Natural killer cell (primary cell): ENCODE results near the gene GNB1L. TPM values are rescaled to one million over a fixed set of nuclear protein-coding genes. Genes with fewer than 3 reads are reported as not detected.

Experiments used
- ATAC-seq, 3 donors: fragments of 150-1000 bp in 2 of 3; fragments of 200-7000 bp in 1 of 3; cut with Tn5 transposase; 1 replicate in 1 of 3; 2 replicates in 2 of 3; pipeline ENCODE4 v1.10.0; 2021; ENCODE audit warnings: mild to moderate bottlenecking in 2 of 3, moderate library complexity in 2 of 3
- DNase-seq, 2 donors: peaks; one replicate each; pipeline versions ENCODE4 v3.0.0 to v3.0.0-alpha.2; 2013 to 2021; ENCODE audit warnings: mixed read lengths in 1 of 2
- H3K27ac ChIP-seq: one replicate; pipeline ENCODE4 v1.5.1; 2013; ENCODE audit warnings: mild to moderate bottlenecking, low read length
- H3K27me3 ChIP-seq: one replicate; pipeline ENCODE4 v1.6.1; 2013; ENCODE audit warnings: low read length; ENCODE audit not compliant: control insufficient read depth, insufficient read depth
- H3K36me3 ChIP-seq: one replicate; pipeline ENCODE4 v1.6.1; 2013; ENCODE audit warnings: low read length; ENCODE audit not compliant: control insufficient read depth, insufficient read depth
- H3K4me1 ChIP-seq: one replicate; pipeline ENCODE4 v1.6.1; 2013; ENCODE audit warnings: low read length; ENCODE audit not compliant: control insufficient read depth, insufficient read depth
- H3K4me3 ChIP-seq: one replicate; pipeline ENCODE4 v1.5.1; 2013; ENCODE audit warnings: low read length
- H3K9me3 ChIP-seq: one replicate; pipeline ENCODE4 v1.6.1; 2013; ENCODE audit warnings: low read length; ENCODE audit not compliant: control insufficient read depth, insufficient read depth
- H3K27ac Mint-ChIP-seq, 2 donors: one replicate each; pipeline ENCODE4 v1.8.0; 2022; ENCODE audit warnings: mild to moderate bottlenecking in 2 of 2, mixed read lengths in 2 of 2, moderate library complexity in 1 of 2
- H3K27me3 Mint-ChIP-seq, 2 donors: one replicate each; pipeline ENCODE4 v1.8.0; 2022; ENCODE audit warnings: low read depth in 2 of 2, mixed read lengths in 2 of 2
- H3K36me3 Mint-ChIP-seq: one replicate; pipeline ENCODE4 v1.8.0; 2022; ENCODE audit warnings: mixed read lengths
- H3K4me1 Mint-ChIP-seq, 2 donors: one replicate each; pipeline ENCODE4 v1.8.0; 2022; ENCODE audit warnings: mixed read lengths in 2 of 2
- H3K4me3 Mint-ChIP-seq: one replicate; pipeline ENCODE4 v1.8.0; 2022; ENCODE audit warnings: mild to moderate bottlenecking, moderate library complexity, mixed read lengths
- H3K9me3 Mint-ChIP-seq, 2 donors: one replicate each; pipeline ENCODE4 v1.8.0; 2022; ENCODE audit warnings: mixed read lengths in 2 of 2
- WGBS: methylation state at CpG from one replicate; pipeline ENCODE4 v1.1.7; 2013; ENCODE audit warnings: missing lambda C conversion rate; ENCODE audit not compliant: insufficient coverage; 5-methylcytosine and 5-hydroxymethylcytosine counted together
- intact Hi-C: fragments of 100-400 bp; cut with micrococcal nuclease; formaldehyde crosslinking; loops from one replicate; pipeline ENCODE4 v1.14.2; 2022
- total RNA-seq, 4 donors: library from RNA; stranded (reverse); fragments of 120-200 nt in 1 of 4; gene quantifications; one replicate each; pipeline versions ENCODE4 v1.2.3 to v1.2.4, GENCODE V29; 2013 to 2022
- TF ChIP-seq, protein P1 (sequence below): fragments of 200-600 bp; IDR thresholded peaks from one replicate; pipeline ENCODE4 v1.8.0; 2022; ENCODE audit warnings: antibody characterized with exemption

GNB1L gene
- total RNA-seq, 3 donors from 2014 or later (not counting 1 experiment from before 2014, with no cell fraction given): 5.1 to 5.3 (median 5.3) TPM

DNA sequence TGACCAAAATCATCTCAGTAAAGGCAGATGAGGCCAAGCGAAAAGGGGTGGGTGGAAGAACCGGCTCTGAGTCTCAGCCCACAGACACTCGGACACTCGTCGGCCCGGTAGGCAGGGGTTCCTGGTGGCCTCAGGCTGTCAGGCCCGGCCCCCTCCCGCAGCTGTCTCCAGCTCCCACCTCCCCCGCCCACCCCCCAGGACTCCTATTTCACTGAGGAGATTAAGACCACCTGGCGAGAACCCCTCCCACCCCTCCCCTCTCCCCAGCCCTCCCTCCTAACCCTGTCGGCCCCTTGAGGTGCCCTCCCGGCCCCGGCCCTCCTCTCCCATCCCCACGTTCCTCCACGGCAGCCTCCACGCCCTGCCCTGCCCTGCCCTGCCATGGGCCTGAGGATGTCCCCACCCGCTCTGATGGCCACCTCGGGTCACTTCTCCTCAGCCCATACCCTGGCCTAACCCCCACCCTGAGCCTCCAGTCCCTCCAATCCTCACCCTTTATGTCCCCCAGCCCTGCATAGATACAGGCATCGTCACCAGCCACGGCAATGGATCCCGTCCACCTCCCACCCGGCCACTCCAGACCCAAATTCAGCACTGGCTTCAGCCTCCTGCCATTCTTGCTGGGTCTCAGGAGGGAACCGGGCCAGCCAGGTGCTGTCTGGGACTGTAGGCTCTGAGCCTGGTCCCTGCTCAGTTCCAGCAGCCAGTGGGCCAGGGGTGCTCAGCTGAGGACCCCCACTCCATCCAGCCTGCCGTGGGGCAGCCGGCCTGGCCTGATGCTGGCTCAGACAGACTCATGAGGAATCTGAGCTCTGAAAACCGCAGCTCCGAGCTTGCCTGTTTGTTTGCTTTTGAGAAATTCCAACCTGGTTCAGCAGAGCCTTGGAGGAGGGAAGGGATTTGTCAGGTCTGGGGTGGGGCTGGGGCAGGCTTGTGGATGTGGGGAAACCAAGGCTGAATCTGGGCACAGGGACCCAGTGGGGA lies 103.9 kb downstream of the GNB1L start:
- Mint-ChIP-seq H3K4me1 (no peaks in the 10 kb centered on the region), H3K27me3 (peaks cover 14 to 23% of the 10 kb centered on the region in 2 donors), H3K4me3 (no peak overlapping the region), H3K27ac (no peak overlapping the region), H3K9me3 (no peaks in the 10 kb centered on the region), H3K36me3 (no peaks in the 10 kb centered on the region)
- Histone ChIP-seq H3K4me3 (no peak overlapping the region), H3K9me3 (no peaks in the 10 kb centered on the region), H3K27me3 (peaks cover 17% of the 10 kb centered on the region), H3K4me1 (peaks cover 3% of the 10 kb centered on the region), H3K27ac (no peak overlapping the region), H3K36me3 (no peaks in the 10 kb centered on the region)
- no peak for DNase-seq
- intact Hi-C loops: no loop called here
- TF ChIP-seq, protein P1, sequence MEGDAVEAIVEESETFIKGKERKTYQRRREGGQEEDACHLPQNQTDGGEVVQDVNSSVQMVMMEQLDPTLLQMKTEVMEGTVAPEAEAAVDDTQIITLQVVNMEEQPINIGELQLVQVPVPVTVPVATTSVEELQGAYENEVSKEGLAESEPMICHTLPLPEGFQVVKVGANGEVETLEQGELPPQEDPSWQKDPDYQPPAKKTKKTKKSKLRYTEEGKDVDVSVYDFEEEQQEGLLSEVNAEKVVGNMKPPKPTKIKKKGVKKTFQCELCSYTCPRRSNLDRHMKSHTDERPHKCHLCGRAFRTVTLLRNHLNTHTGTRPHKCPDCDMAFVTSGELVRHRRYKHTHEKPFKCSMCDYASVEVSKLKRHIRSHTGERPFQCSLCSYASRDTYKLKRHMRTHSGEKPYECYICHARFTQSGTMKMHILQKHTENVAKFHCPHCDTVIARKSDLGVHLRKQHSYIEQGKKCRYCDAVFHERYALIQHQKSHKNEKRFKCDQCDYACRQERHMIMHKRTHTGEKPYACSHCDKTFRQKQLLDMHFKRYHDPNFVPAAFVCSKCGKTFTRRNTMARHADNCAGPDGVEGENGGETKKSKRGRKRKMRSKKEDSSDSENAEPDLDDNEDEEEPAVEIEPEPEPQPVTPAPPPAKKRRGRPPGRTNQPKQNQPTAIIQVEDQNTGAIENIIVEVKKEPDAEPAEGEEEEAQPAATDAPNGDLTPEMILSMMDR: no peak
- 89% methylated on average over 25 of the region's 27 CpGs for WGBS
- ATAC-seq: no peak

DNA sequence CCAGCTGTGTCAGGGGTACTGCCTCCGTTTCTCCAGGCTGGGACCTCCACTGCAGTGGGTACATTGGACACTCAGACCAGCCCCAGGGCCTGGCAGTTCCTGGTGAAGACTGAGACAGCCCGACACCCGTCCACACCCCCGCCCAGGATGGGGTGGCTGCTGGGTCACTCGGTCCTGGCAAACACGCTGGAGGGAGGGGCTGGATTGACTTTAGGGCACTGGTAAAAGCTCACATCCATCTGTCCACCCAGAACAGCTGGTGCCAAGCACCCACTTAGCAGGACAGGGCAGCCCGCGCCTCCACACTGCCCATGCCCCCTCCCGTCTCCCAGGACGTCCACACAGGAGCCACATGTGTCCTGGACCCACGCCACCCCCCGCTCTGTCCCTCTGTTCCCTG lies 104.8 kb downstream of the GNB1L start:
- Mint-ChIP-seq H3K27ac (no peak overlapping the region), H3K27me3 (peaks cover 12 to 23% of the 10 kb centered on the region in 2 donors), H3K4me1 (no peaks in the 10 kb centered on the region), H3K9me3 (no peaks in the 10 kb centered on the region), H3K36me3 (no peaks in the 10 kb centered on the region), H3K4me3 (no peak overlapping the region)
- no peaks in the 10 kb centered on the region for H3K36me3 ChIP-seq
- 88% methylated on average over 12 of the region's 12 CpGs for WGBS
- TF ChIP-seq, protein P1: no peak
- ATAC-seq (no peak), DNase-seq (no peak)
- H3K4me3 ChIP-seq: no peak overlapping the region
- H3K27ac ChIP-seq: no peak overlapping the region
- intact Hi-C loops: no loop called here
- peaks cover 14% of the 10 kb centered on the region for H3K27me3 ChIP-seq
- H3K9me3 ChIP-seq: no peaks in the 10 kb centered on the region
- H3K4me1 ChIP-seq: no peaks in the 10 kb centered on the region

DNA sequence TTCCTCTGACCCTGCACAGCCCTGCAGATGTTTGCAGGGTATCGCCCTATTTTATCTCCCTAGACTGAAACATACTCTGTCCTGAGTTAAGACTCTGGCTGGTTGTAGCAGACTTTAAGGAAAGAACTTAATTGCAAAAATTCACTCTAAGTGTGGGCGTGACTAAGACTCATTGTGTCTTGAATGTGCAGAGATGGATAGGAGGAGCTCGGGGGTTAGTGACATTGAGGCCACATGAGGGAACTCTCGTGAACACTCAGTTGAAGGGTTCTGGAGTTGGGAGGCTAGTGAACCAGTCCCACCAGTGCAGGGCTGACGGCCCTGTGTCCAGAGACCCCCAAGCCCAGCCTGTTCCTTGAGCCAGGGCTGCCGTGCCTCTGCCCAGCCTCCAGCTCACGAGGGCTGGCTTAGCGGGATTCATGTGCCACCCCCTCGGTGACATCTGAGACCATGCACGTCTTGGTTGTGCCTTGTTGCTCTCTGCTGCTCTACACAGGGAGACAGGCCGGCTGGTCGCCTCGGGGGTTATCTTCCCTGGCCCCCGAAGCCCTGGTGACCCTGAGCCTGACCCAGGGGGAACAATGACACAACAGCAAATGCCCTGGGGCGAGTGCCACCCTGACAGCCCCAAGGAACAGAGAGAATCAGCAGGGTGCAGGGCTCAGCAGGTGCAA lies 105.5 kb downstream of the GNB1L start:
- DNase-seq (no peak), ATAC-seq (no peak)
- no peak overlapping the region for H3K4me3 Mint-ChIP-seq
- intact Hi-C loops: no loop called here
- H3K36me3 ChIP-seq: no peaks in the 10 kb centered on the region
- WGBS: 87% methylated on average over 15 of the region's 15 CpGs
- TF ChIP-seq, protein P1: no peak
- no peak overlapping the region for H3K4me3 ChIP-seq
- H3K4me1 Mint-ChIP-seq: no peaks in the 10 kb centered on the region
- H3K9me3 ChIP-seq: no peaks in the 10 kb centered on the region
- no peaks in the 10 kb centered on the region for H3K9me3 Mint-ChIP-seq
- H3K27ac ChIP-seq: no peak overlapping the region
- H3K4me1 ChIP-seq: no peaks in the 10 kb centered on the region
- H3K27me3 Mint-ChIP-seq: peaks cover 4 to 17% of the 10 kb centered on the region in 2 donors
- no peak overlapping the region for H3K27ac Mint-ChIP-seq
- no peaks in the 10 kb centered on the region for H3K36me3 Mint-ChIP-seq
- peaks cover 7% of the 10 kb centered on the region for H3K27me3 ChIP-seq
